Sigmoid colon (tissue), 7 donors: Measurements from ENCODE around the gene PDHX. TPM values are rescaled to one million over a fixed set of nuclear protein-coding genes. Genes with fewer than 3 reads are reported as not detected.

Experiments used
- DNase-seq: peaks from one replicate; pipeline ENCODE4 v3.0.0-alpha.2; 2019
- H3K27ac ChIP-seq, 4 donors: fragments of 200-600 bp; sonication (generic); one replicate each; pipeline ENCODE4 v1.5.1; 2016 to 2019; ENCODE audit warnings: mild to moderate bottlenecking in 1 of 4
- H3K27me3 ChIP-seq, 3 donors: fragments of 200-600 bp; sonication (generic); one replicate each; pipeline ENCODE4 v1.5.1; 2019; ENCODE audit warnings: mild to moderate bottlenecking in 1 of 3
- H3K36me3 ChIP-seq, 4 donors: fragments of 200-600 bp; sonication (generic); one replicate each; pipeline ENCODE4 v1.5.1; 2016 to 2019
- H3K4me1 ChIP-seq, 4 donors: fragments of 200-600 bp; sonication (generic); one replicate each; pipeline ENCODE4 v1.5.1; 2017 to 2019
- H3K4me3 ChIP-seq, 4 donors: fragments of 200-600 bp; sonication (generic); one replicate each; pipeline ENCODE4 v1.5.1; 2017 to 2019; ENCODE audit warnings: mild to moderate bottlenecking in 2 of 4, moderate library complexity in 1 of 4
- H3K9me3 ChIP-seq, 4 donors: fragments of 200-600 bp in 3 of 4; sonication (generic) in 3 of 4; one replicate each; pipeline versions ENCODE4 v1.5.1 to v1.6.1; 2013 to 2019
- EP300 ChIP-seq, 4 donors: sonication (generic); formaldehyde crosslinking; IDR thresholded peaks; one replicate each; pipeline ENCODE4 v1.6.1; 2017; ENCODE audit warnings: antibody characterized with exemption in 4 of 4
- POLR2A ChIP-seq, 2 donors: fragments of 450-650 bp; IDR thresholded peaks; one replicate each; pipeline ENCODE4 v1.6.1; 2016; ENCODE audit warnings: antibody characterized with exemption in 2 of 2, mild to moderate bottlenecking in 2 of 2, moderate library complexity in 2 of 2
- POLR2AphosphoS5 ChIP-seq, 4 donors: sonication (generic); formaldehyde crosslinking; IDR thresholded peaks; one replicate each; pipeline ENCODE4 v1.6.1; 2017; ENCODE audit warnings: antibody characterized with exemption in 4 of 4
- WGBS, 2 donors: extraction: QIAGEN DNeasy Blood & Tissue Kit; methylation state at CpG; one replicate each; pipeline ENCODE4 v1.1.7; 2013; 5-methylcytosine and 5-hydroxymethylcytosine counted together
- intact Hi-C: fragments of 100-400 bp; cut with DNase I; formaldehyde crosslinking; loops from one replicate; pipeline ENCODE4 v1.15.1; 2023
- polyA plus RNA-seq, 3 donors: library from polyadenylated mRNA; stranded (reverse); fragments of 200-250 nt; gene quantifications; one replicate each; pipeline ENCODE4 v1.2.3, GENCODE V29; 2013
- total RNA-seq, 4 donors: library from RNA; depleted of rRNA; stranded (reverse); fragments of >200 nt; gene quantifications; one replicate each; pipeline ENCODE4 v1.1.0, GENCODE V29; 2016
- TF ChIP-seq, protein P1 (sequence below), 4 experiments: fragments of 450-650 bp in 3 of 4; fragments of 200-600 bp in 1 of 4; IDR thresholded peaks; one replicate each; pipeline ENCODE4 v1.5.1; 2016 to 2019; ENCODE audit warnings: antibody characterized with exemption in 4 of 4, mild to moderate bottlenecking in 3 of 4, moderate library complexity in 2 of 4
- donor health status: healthy with polysubstance abuse.
- donor health status: Bipolar disorder and iron deficiency.
- donor health status: healthy.

PDHX gene
- total RNA-seq (10 to 100 TPM; 27.7 to 32.8 (median 31.0) TPM), polyA plus RNA-seq (10 to 100 TPM; 22.2 to 41.4 (median 26.3) TPM)

DNA sequence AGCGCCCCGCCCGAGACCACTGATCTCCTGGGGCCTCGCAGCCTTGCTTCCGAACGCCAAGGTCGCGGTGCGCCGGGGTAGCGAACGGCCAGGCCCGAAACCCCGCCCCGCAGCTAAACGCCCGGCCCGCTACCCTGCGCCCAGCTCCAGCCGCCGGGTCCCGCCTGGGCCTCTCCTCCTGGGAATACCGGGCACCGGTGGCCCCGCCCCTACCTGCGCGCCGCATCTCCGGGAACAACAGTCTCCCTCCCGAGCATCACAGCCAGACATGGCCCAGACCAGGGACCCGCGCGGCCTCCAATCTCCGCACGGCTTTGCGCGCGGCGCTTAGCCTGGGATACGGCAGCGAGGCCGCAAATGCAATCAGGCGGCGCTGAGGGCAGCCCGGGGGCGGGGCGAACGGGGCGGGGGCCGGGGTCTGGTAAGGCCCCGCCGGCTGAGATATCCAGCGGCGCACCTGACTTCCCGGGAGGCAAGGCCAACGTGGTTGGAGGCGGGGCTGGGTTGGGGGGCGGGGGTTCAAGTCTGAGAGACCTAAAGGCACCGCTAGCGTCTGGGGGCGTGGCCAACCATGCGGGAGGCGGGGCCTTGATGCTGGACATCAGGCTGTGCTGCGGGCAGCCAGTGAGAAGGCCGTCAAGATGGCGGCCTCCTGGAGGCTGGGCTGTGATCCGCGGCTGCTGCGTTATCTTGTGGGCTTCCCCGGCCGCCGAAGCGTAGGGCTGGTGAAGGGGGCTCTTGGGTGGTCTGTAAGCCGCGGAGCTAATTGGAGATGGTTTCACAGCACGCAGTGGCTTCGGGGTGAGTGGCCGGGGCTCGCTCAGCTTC lies at the start of gene PDHX, which contains the start of gene APIP:
TSS of gene PDHX (plus strand) at position 604 of the 828 bp plus-strand sequence. CDS start at position 642, 38 bp downstream.
TSS of gene APIP (minus strand) at position 365 of the 828 bp plus-strand sequence. CDS start at position 270, 95 bp downstream.
- H3K9me3 ChIP-seq, result no peaks in the 10 kb centered on the region
- H3K4me1 ChIP-seq, result peaks cover 0 to 35% (median 28%) of the 10 kb centered on the region in 4 donors
- peak; percentile 88 to 98 (median 89) for TF ChIP-seq POLR2AphosphoS5 (IDR thresholded peaks at IDR 0.05)
- TF ChIP-seq, protein P1, sequence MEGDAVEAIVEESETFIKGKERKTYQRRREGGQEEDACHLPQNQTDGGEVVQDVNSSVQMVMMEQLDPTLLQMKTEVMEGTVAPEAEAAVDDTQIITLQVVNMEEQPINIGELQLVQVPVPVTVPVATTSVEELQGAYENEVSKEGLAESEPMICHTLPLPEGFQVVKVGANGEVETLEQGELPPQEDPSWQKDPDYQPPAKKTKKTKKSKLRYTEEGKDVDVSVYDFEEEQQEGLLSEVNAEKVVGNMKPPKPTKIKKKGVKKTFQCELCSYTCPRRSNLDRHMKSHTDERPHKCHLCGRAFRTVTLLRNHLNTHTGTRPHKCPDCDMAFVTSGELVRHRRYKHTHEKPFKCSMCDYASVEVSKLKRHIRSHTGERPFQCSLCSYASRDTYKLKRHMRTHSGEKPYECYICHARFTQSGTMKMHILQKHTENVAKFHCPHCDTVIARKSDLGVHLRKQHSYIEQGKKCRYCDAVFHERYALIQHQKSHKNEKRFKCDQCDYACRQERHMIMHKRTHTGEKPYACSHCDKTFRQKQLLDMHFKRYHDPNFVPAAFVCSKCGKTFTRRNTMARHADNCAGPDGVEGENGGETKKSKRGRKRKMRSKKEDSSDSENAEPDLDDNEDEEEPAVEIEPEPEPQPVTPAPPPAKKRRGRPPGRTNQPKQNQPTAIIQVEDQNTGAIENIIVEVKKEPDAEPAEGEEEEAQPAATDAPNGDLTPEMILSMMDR (IDR thresholded peaks at IDR 0.05), result no peak
- peak; percentile 94 to 96 for TF ChIP-seq POLR2A (IDR thresholded peaks at IDR 0.05)
- TF ChIP-seq EP300 (IDR thresholded peaks at IDR 0.05), result no peak
- intact Hi-C loops, result loop anchor here (2.0 to 10.0 kb wide), 3 partner anchors 219 to 864 kb away; partner anchors contain the start of genes CAPRIN1, CD44 and NAT10
- peak within 1 kb of the TSS; percentile 95 to 98 (median 96) for H3K27ac ChIP-seq
- 1% methylated on average over 79 of the region's 79 CpGs for WGBS, 2 donors
- H3K36me3 ChIP-seq, result peaks cover 0 to 3% (median 0%) of the 10 kb centered on the region in 4 donors
- H3K4me3 ChIP-seq, result peak within 1 kb of the TSS; percentile 80 to 93 (median 88)
- DNase-seq, result peak; percentile 99
- no peaks in the 10 kb centered on the region for H3K27me3 ChIP-seq

DNA sequence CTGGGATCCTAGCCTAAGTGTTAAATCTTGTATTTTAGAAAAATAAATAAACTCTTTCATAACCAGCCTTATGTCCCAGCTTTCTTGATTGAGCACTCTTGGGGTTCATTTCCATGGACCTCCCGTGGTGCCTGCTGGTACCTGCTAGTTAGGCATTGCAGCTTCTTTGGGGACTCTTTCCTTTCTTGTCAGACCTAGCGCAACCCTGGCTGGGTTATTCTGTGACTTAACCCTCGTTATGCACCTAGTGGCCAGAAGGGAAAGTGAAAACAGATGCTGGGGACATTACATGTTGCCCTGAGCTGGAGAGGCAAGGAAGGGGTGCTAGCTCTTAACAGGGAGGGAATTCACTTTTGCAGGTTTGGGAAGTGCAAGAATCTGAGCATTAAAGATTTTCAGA lies 47.0 kb upstream of the PDHX start:
- TF ChIP-seq, protein P1 (IDR thresholded peaks at IDR 0.05), result no peak
- TF ChIP-seq POLR2A (IDR thresholded peaks at IDR 0.05) (no peak), EP300 (IDR thresholded peaks at IDR 0.05) (no peak), POLR2AphosphoS5 (IDR thresholded peaks at IDR 0.05) (no peak)
- Histone ChIP-seq H3K4me1 (no peaks in the 10 kb centered on the region), H3K27me3 (no peaks in the 10 kb centered on the region), H3K4me3 (no peak overlapping the region), H3K9me3 (no peaks in the 10 kb centered on the region), H3K36me3 (no peaks in the 10 kb centered on the region), H3K27ac (no peak overlapping the region)
- intact Hi-C loops, result no loop called here
- DNase-seq, result no peak
- 79 to 81% methylated on average over 3 of the region's 3 CpGs for WGBS, 2 donors

DNA sequence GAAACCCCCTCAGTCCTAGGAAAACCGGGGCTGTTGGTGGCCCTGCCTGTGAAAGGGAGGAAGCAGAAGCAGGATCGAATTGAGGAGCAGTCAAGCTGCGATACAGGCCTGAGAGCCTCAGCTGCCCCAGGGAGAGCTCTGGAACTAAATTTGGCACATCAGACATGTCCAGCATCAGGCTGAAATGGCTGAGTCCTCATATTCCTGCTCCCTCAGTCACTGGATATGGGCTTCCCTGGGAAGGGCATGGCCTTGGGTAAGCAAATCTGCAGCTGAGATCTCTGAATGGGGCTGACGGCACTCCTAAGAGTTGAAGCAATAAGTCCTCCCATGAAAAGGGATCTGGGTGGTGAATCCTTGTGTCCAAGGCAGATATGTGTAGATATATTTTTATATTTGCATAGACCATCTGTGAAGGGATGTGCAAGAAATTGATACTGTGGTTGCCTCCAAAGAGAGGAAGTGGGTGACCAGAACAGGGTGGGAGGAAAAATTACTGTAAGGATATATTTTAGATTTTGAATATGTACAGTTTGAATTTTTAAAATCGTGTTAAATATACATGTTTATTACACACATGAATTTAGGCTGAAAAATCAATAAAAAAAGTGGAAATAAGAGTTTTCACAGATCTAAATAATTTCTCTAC lies 45.7 kb upstream of the PDHX start:
- Histone ChIP-seq H3K9me3 (no peaks in the 10 kb centered on the region), H3K4me1 (no peaks in the 10 kb centered on the region), H3K27me3 (no peaks in the 10 kb centered on the region), H3K4me3 (no peak overlapping the region), H3K27ac (no peak overlapping the region), H3K36me3 (no peaks in the 10 kb centered on the region)
- no peak for TF ChIP-seq EP300 (IDR thresholded peaks at IDR 0.05)
- TF ChIP-seq POLR2A (IDR thresholded peaks at IDR 0.05), result no peak
- TF ChIP-seq POLR2AphosphoS5 (IDR thresholded peaks at IDR 0.05), result no peak
- TF ChIP-seq, protein P1 (IDR thresholded peaks at IDR 0.05), result no peak
- DNase-seq, result no peak
- intact Hi-C loops, result no loop called here
- 91 to 94% methylated on average over 5 of the region's 5 CpGs for WGBS, 2 donors

DNA sequence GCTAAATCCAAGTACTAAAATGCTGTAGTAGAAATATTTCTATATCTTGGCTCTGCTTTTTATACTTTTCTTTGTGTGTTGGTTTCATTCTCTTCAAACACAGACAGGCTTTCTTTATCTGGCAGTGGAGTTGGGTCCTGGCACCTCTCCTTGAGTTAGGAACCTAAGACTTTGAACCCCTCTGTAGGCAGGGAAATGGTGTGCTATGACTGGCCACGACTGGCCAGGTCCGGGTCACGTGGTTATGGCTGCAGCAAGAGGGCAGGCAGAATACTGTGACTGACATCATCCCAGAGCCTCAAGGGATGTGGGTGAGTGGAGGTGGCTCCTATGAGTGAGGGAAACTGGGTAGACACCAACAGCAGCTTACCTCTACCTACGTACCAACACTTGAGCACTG lies 42.2 kb upstream of the PDHX start:
- Histone ChIP-seq H3K9me3 (no peaks in the 10 kb centered on the region), H3K27ac (no peak overlapping the region), H3K4me1 (no peaks in the 10 kb centered on the region), H3K36me3 (no peaks in the 10 kb centered on the region), H3K4me3 (no peak overlapping the region), H3K27me3 (no peaks in the 10 kb centered on the region)
- intact Hi-C loops, result no loop called here
- 95% methylated on average over 4 of the region's 4 CpGs for WGBS, 2 donors
- no peak for DNase-seq
- TF ChIP-seq POLR2A (IDR thresholded peaks at IDR 0.05), result no peak
- TF ChIP-seq POLR2AphosphoS5 (IDR thresholded peaks at IDR 0.05), result no peak
- TF ChIP-seq, protein P1 (IDR thresholded peaks at IDR 0.05), result no peak
- no peak for TF ChIP-seq EP300 (IDR thresholded peaks at IDR 0.05)
